Mesenchymal stem cell (in vitro differentiated cells and primary cell): Measurements from ENCODE around the gene SSR4.

Experiments
- DNase-seq: peaks from one replicate; pipeline ENCODE4 v3.0.0-alpha.2; 2013
- H2AFZ ChIP-seq: one replicate; pipeline ENCODE4 v1.6.1; 2013; ENCODE audit warnings: low read depth, mild to moderate bottlenecking, control low read depth, inconsistent platforms, low read length, moderate library complexity
- H2AK5ac ChIP-seq: 2 replicates; pipeline ENCODE4 v1.6.1; 2013; ENCODE audit warnings: low read length, moderate library complexity, mild to moderate bottlenecking, inconsistent platforms; ENCODE audit not compliant: severe bottlenecking
- H2BK120ac ChIP-seq: one replicate; pipeline ENCODE4 v1.6.1; 2013; ENCODE audit warnings: low read depth, mild to moderate bottlenecking, inconsistent platforms, low read length, moderate library complexity
- H2BK12ac ChIP-seq, 2 experiments: one replicate each; pipeline ENCODE4 v1.6.1; 2013; ENCODE audit warnings: inconsistent platforms in 2 of 2, low read length in 2 of 2, mild to moderate bottlenecking in 2 of 2, moderate library complexity in 2 of 2, control low read depth in 1 of 2
- H2BK15ac ChIP-seq: one replicate; pipeline ENCODE4 v1.6.1; 2013; ENCODE audit warnings: mild to moderate bottlenecking, low read depth, inconsistent platforms; ENCODE audit not compliant: poor library complexity, severe bottlenecking
- H2BK5ac ChIP-seq: 2 replicates; pipeline ENCODE4 v1.6.1; 2013; ENCODE audit warnings: low read depth, mild to moderate bottlenecking, low read length, control low read depth, inconsistent platforms; ENCODE audit not compliant: poor library complexity, severe bottlenecking
- H3K14ac ChIP-seq, 2 experiments: one replicate each; pipeline ENCODE4 v1.6.1; 2013; ENCODE audit warnings: inconsistent platforms in 2 of 2, low read length in 2 of 2, control low read depth in 1 of 2, mild to moderate bottlenecking in 1 of 2, moderate library complexity in 1 of 2
- H3K18ac ChIP-seq, 2 experiments: one replicate each; pipeline ENCODE4 v1.6.1; 2013; ENCODE audit warnings: inconsistent platforms in 2 of 2, low read length in 2 of 2, control low read depth in 1 of 2, low read depth in 1 of 2, mild to moderate bottlenecking in 1 of 2
- H3K23ac ChIP-seq, 2 experiments: one replicate each; pipeline ENCODE4 v1.6.1; 2013; ENCODE audit warnings: inconsistent platforms in 2 of 2, low read length in 2 of 2, mild to moderate bottlenecking in 2 of 2, moderate library complexity in 2 of 2, control low read depth in 1 of 2
- H3K27ac ChIP-seq: 2 replicates; pipeline ENCODE4 v1.5.1; 2013; ENCODE audit warnings: mild to moderate bottlenecking, moderate library complexity, low read length, control low read depth, inconsistent platforms; ENCODE audit not compliant: poor library complexity, severe bottlenecking
- H3K27me3 ChIP-seq, 2 experiments: 2 replicates each; pipeline versions ENCODE4 v1.6.1 to v1.7.0; 2013; ENCODE audit warnings: low read length in 2 of 2, mild to moderate bottlenecking in 2 of 2, moderate library complexity in 2 of 2, control low read depth in 1 of 2, inconsistent platforms in 1 of 2; ENCODE audit not compliant: control insufficient read depth in 1 of 2, insufficient read depth in 1 of 2
- H3K36me3 ChIP-seq, 2 experiments: 2 replicates each; pipeline versions ENCODE4 v1.6.1 to v1.7.0; 2013; ENCODE audit warnings: low read length in 2 of 2, control low read depth in 1 of 2, inconsistent platforms in 1 of 2, low read depth in 1 of 2, mild to moderate bottlenecking in 1 of 2; ENCODE audit not compliant: insufficient read depth in 2 of 2, control insufficient read depth in 1 of 2
- H3K4ac ChIP-seq, 2 experiments: one replicate each; pipeline ENCODE4 v1.6.1; 2013; ENCODE audit warnings: inconsistent platforms in 2 of 2, low read length in 2 of 2, mild to moderate bottlenecking in 2 of 2, moderate library complexity in 2 of 2, control low read depth in 1 of 2, low read depth in 1 of 2
- H3K4me1 ChIP-seq: 2 replicates; pipeline ENCODE4 v1.6.1; 2013; ENCODE audit warnings: low read depth, low read length, control low read depth; ENCODE audit not compliant: control insufficient read depth, insufficient read depth
- H3K4me2 ChIP-seq: 2 replicates; pipeline ENCODE4 v1.6.1; 2013; ENCODE audit warnings: low read length, mild to moderate bottlenecking, inconsistent platforms; ENCODE audit not compliant: poor library complexity, severe bottlenecking
- H3K4me3 ChIP-seq, 2 experiments: 2 replicates each; pipeline versions ENCODE4 v1.5.1 to v1.7.0; 2013; ENCODE audit warnings: low read length in 2 of 2, mild to moderate bottlenecking in 2 of 2, control low read depth in 1 of 2, low read depth in 1 of 2; ENCODE audit not compliant: insufficient read depth in 1 of 2
- H3K79me1 ChIP-seq: replicated peaks from 2 replicates; pipeline ENCODE4 v1.6.1; 2013; ENCODE audit warnings: mild to moderate bottlenecking, control low read depth, low read length, inconsistent platforms; ENCODE audit not compliant: poor library complexity, severe bottlenecking
- H3K9ac ChIP-seq: 2 replicates; pipeline ENCODE4 v1.7.0; 2013; ENCODE audit warnings: mild to moderate bottlenecking, low read length, moderate library complexity
- H3K9me3 ChIP-seq: 2 replicates; pipeline ENCODE4 v1.7.0; 2013; ENCODE audit warnings: mild to moderate bottlenecking, low read length; ENCODE audit not compliant: control insufficient read depth
- H4K8ac ChIP-seq: one replicate; pipeline ENCODE4 v1.6.1; 2013; ENCODE audit warnings: inconsistent platforms, mild to moderate bottlenecking, low read length, moderate library complexity
- H4K91ac ChIP-seq: one replicate; pipeline ENCODE4 v1.6.1; 2013; ENCODE audit warnings: mild to moderate bottlenecking, low read length, inconsistent platforms
- WGBS: methylation state at CpG from one replicate; pipeline ENCODE4 v1.1.7; 2013; ENCODE audit warnings: mixed read lengths; 5-methylcytosine and 5-hydroxymethylcytosine counted together

Gene SSR4

DNA sequence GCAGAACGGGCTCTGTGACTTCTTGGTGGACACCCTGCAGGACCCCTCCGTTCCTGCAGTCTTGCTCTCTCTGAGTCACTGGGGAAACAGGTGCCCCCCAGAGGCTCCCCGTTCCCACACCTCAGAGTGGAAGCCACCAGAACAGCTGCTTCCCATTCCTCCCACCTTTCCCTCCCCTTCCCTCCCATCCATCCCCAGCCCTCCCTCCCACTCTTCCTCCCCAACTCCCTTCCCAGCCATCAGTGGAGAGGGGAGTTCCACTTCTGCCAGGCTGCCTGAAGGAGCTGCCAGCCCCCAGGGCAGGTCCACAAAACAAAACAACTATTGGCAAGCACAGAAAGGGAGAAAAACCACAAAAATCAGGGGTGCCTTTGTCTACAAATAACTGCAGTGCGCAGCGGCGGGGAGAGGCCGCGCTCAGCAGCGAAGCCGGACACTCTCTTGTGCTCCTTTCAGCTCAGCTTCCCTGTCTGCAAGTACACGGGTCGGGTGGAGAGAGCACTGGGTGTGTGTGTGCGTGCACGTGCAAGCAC is 8.1 kb downstream of the SSR4 start:
- peaks cover 8% of the 10 kb centered on the region for H3K9me3 ChIP-seq
- peaks cover under 1% of the 10 kb centered on the region for H3K79me1 ChIP-seq
- peaks cover 0 to 23% of the 10 kb centered on the region in 2 experiments for H3K27me3 ChIP-seq
- no peak overlapping the region for H2BK120ac ChIP-seq
- no peak overlapping the region for H3K4me3 ChIP-seq
- no peak overlapping the region for H2BK12ac ChIP-seq
- H2AFZ ChIP-seq, result no peak overlapping the region
- no peak overlapping the region for H4K91ac ChIP-seq
- no peak overlapping the region for H2AK5ac ChIP-seq
- no peak overlapping the region for H3K27ac ChIP-seq
- H3K14ac ChIP-seq, result no peak overlapping the region
- H3K4ac ChIP-seq, result no peak overlapping the region
- no peak overlapping the region for H3K18ac ChIP-seq
- H4K8ac ChIP-seq, result no peak overlapping the region
- H3K4me1 ChIP-seq, result peaks cover 1% of the 10 kb centered on the region
- no peak overlapping the region for H2BK15ac ChIP-seq
- H3K9ac ChIP-seq, result no peak overlapping the region
- no peak overlapping the region for H3K4me2 ChIP-seq
- 89% methylated on average over 11 of the region's 14 CpGs for WGBS
- no peak overlapping the region for H3K23ac ChIP-seq
- no peak for DNase-seq
- H3K36me3 ChIP-seq, result peaks cover 17 to 20% of the 10 kb centered on the region in 2 experiments
- H2BK5ac ChIP-seq, result no peak overlapping the region

DNA sequence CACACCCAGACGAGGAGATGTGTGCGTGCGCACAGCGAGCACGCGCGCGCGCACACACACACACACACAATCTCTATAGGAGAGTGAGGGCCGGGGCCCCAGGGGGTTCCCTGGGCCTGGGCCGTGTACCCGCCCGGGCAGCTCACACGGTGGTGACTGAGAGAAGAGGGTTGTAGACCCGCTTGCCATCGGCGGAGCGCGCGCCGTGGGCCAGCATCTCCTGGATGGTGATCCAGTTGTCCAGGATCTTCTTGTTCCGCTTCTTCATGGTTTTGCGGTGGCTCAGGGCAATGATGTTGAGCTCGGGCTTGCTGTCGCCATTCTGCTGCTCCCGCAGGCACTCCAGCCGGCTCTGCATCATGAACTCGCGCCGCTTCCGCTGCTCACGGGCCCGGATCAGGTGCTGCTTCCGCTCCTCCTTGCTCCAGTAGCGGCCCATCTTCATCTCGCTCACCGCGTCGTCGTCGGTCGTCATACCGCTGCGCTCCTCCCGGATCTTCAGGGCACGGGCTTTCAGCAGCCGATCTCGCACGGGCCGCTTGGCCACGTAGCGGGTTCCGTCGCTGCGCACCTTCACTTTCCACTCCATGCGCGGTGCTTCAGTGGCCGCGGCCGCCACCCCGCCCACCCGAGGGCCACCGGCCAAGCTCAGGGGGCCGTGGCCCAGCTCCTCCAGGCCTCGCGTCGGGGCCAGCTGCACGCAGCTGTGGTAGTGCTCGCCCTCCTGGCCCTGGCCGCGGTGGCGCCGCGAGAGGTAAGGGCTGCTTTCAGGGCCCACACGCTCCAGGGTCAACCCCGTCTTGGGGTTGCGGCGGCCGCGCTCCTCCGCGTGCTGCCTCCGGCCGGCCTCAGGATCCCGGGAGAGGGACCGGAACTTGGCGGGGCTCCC is 9.0 kb downstream of the SSR4 start:
- Histone ChIP-seq H2BK120ac (no peak overlapping the region), H3K23ac (no peak overlapping the region), H3K27ac (no peak overlapping the region), H2BK15ac (no peak overlapping the region), H3K79me1 (no peaks in the 10 kb centered on the region), H3K4me2 (no peak overlapping the region), H3K4me3 (no peak overlapping the region), H3K18ac (no peak overlapping the region), H4K91ac (no peak overlapping the region), H3K14ac (no peak overlapping the region), H3K9me3 (peaks cover 7% of the 10 kb centered on the region), H3K36me3 (peaks cover 9 to 11% of the 10 kb centered on the region in 2 experiments), H2BK5ac (no peak overlapping the region), H4K8ac (no peak overlapping the region), H2AFZ (no peak overlapping the region), H3K9ac (no peak overlapping the region), H3K27me3 (peaks cover 0 to 23% of the 10 kb centered on the region in 2 experiments), H2AK5ac (no peak overlapping the region), H3K4ac (no peak overlapping the region), H3K4me1 (peaks cover 1% of the 10 kb centered on the region), H2BK12ac (no peak overlapping the region)
- DNase-seq, result no peak
- 96% methylated on average over 75 of the region's 87 CpGs for WGBS

DNA sequence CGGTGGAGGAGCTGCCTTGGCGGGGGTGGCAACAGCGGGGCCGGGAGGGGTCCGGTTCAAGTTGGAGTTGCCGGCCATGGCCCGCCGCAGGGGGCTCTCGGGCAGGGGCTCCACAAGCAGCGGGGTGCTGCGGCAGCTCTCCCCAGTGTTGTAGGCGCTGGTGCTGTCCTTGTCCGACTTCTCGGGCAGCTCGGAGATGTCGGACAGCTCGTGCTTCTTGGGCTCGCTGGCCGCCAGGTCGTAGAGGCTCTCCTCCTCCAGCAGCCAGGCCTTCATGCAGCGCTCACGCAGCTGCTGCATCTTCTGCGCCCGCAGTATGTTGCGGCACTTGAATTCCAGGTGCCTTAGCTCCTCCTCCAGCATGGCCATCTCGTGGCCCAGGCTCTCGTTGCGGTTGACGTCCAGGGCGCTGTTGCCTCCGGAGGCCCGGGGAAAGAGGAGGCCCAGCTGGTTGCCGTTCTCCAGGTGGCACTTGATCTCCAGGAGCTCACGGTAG is 9.7 kb downstream of the SSR4 start:
- Histone ChIP-seq H4K8ac (no peak overlapping the region), H2BK5ac (no peak overlapping the region), H3K9me3 (peaks cover 3% of the 10 kb centered on the region), H4K91ac (no peak overlapping the region), H3K27me3 (peaks cover 0 to 23% of the 10 kb centered on the region in 2 experiments), H3K36me3 (peaks cover 2 to 4% of the 10 kb centered on the region in 2 experiments), H3K4me1 (peaks cover 1% of the 10 kb centered on the region), H3K18ac (no peak overlapping the region), H3K4me3 (no peak overlapping the region), H3K4ac (no peak overlapping the region), H2AFZ (no peak overlapping the region), H2BK120ac (no peak overlapping the region), H2BK12ac (no peak overlapping the region), H3K4me2 (no peak overlapping the region), H3K79me1 (no peaks in the 10 kb centered on the region), H3K9ac (no peak overlapping the region), H3K23ac (no peak overlapping the region), H2AK5ac (no peak overlapping the region), H3K27ac (no peak overlapping the region), H3K14ac (no peak overlapping the region), H2BK15ac (no peak overlapping the region)
- WGBS, result 95% methylated on average over 34 of the region's 34 CpGs
- no peak for DNase-seq

DNA sequence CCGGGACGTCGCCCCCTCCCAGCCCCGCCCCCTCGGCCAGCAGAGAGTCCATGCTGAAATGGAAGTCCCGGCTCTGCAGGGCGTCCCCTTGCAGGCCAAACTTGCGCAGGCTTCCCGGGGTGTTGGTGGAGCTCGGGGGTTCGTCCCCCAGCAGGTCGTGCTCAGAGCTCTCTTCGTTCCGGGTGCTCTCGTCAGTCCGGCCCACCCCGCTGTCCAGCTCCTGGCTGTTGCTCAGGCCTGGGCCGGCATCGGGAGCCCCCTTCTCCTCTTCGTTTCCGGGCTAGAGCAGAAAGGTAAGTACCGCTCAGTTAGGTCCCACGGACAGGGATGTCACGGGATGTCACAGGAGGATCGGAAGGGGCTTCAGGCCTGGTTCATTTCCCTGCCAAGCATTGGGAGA is 10.2 kb downstream of the SSR4 start:
- Histone ChIP-seq H3K36me3 (no peaks in the 10 kb centered on the region), H2BK15ac (no peak overlapping the region), H3K18ac (no peak overlapping the region), H2BK120ac (no peak overlapping the region), H3K4me2 (no peak overlapping the region), H3K23ac (no peak overlapping the region), H3K4me1 (peaks cover 1% of the 10 kb centered on the region), H3K9me3 (no peaks in the 10 kb centered on the region), H3K9ac (no peak overlapping the region), H4K91ac (no peak overlapping the region), H2AK5ac (no peak overlapping the region), H3K79me1 (no peaks in the 10 kb centered on the region), H3K4me3 (no peak overlapping the region), H2BK12ac (no peak overlapping the region), H4K8ac (no peak overlapping the region), H3K27me3 (peaks cover 0 to 23% of the 10 kb centered on the region in 2 experiments), H3K27ac (no peak overlapping the region), H3K14ac (no peak overlapping the region), H3K4ac (no peak overlapping the region), H2BK5ac (no peak overlapping the region), H2AFZ (no peak overlapping the region)
- DNase-seq, result no peak
- WGBS, result 94% methylated on average over 25 of the region's 25 CpGs
